Coronary artery (tissue), 2 donors: ENCODE data around the gene ARID1B.
A peak's percentile ranks its signal among the peaks of the same experiment; 100 is the strongest.

Source experiments
- DNase-seq: peaks from one replicate; pipeline ENCODE4 v3.0.0-alpha.2; 2017; ENCODE audit warnings: low spot score
- H3K27ac ChIP-seq, 2 donors: fragments of 200-600 bp; sonication (generic); one replicate each; pipeline ENCODE4 v1.5.1; 2016 to 2019
- H3K4me3 ChIP-seq: fragments of 200-600 bp; sonication (generic); 2 replicates; pipeline ENCODE4 v1.5.1; 2016; ENCODE audit warnings: mild to moderate bottlenecking, moderate library complexity
- TF ChIP-seq, protein P1 (sequence below): fragments of 200-600 bp; sonication (generic); IDR thresholded peaks from one replicate; pipeline ENCODE4 v1.5.1; 2019; ENCODE audit warnings: antibody characterized with exemption

The ARID1B gene

DNA sequence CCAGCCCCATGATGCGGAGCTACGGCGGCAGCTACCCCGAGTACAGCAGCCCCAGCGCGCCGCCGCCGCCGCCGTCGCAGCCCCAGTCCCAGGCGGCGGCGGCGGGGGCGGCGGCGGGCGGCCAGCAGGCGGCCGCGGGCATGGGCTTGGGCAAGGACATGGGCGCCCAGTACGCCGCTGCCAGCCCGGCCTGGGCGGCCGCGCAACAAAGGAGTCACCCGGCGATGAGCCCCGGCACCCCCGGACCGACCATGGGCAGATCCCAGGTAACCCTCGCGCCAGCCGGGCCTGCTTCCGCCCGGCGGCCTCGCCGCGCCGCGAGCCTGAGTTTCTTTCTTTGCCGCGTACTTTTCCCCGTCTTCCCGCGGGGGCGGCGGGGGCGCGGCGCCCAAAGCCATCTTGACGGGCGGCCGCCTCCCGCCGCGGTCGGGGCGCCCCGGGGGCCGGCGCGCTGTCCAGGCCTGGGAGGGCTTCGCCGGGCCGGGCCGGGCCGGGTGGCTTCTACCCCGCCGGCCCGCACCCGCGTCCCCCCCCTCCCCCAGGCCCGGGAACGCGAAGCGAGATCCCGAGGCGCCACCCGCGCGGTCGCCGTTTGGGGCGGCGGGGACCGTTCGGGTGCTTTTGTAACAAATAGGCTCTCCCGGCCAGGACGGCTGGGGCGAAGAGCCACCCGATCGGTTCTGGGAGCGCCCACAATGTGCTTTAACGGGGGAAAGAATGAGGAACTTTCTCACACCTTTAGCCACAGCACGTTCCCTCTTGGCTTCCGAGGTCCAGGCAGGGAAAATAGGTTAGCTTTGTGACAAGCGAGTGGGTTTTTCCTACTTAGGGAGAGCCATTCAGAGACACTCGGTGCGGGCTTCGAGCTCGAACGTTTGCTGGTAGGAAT, 2.3 kb downstream of the ARID1B start:
- TF ChIP-seq, protein P1, sequence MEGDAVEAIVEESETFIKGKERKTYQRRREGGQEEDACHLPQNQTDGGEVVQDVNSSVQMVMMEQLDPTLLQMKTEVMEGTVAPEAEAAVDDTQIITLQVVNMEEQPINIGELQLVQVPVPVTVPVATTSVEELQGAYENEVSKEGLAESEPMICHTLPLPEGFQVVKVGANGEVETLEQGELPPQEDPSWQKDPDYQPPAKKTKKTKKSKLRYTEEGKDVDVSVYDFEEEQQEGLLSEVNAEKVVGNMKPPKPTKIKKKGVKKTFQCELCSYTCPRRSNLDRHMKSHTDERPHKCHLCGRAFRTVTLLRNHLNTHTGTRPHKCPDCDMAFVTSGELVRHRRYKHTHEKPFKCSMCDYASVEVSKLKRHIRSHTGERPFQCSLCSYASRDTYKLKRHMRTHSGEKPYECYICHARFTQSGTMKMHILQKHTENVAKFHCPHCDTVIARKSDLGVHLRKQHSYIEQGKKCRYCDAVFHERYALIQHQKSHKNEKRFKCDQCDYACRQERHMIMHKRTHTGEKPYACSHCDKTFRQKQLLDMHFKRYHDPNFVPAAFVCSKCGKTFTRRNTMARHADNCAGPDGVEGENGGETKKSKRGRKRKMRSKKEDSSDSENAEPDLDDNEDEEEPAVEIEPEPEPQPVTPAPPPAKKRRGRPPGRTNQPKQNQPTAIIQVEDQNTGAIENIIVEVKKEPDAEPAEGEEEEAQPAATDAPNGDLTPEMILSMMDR: no peak
- Histone ChIP-seq H3K4me3 (peak overlapping the region; percentile 86), H3K27ac (peak overlapping the region; percentile 96 to 99)
- no peak for DNase-seq

DNA sequence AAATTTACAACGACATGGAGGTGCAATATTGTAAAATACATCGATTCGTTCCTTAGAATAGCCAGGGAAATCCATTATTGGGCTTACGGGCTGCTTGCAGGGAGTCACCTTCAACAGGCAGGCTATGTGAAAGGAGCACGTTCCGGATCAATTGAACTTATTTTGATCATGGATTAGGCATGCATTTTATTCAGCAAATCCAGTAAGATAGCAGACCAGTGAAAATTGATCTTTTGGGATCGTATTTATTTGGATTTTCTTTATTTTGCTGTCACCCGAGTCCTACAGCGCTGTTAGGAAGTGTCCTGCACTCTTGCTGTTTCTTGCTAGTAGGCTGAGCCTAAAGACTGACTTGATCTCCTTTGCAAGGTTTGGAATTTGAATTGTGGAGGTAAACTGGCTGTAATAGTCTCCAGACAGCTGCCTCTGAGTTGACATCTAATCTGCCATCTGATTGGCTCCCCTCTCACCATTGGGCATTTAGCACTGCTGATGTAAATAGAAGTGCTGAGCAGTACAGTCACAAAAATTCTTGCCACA, 3.0 kb downstream of the ARID1B start:
- DNase-seq: no peak
- TF ChIP-seq, protein P1: no peak
- peak overlapping the region; percentile 86 for H3K4me3 ChIP-seq
- H3K27ac ChIP-seq: peak overlapping the region; percentile 96 to 99

DNA sequence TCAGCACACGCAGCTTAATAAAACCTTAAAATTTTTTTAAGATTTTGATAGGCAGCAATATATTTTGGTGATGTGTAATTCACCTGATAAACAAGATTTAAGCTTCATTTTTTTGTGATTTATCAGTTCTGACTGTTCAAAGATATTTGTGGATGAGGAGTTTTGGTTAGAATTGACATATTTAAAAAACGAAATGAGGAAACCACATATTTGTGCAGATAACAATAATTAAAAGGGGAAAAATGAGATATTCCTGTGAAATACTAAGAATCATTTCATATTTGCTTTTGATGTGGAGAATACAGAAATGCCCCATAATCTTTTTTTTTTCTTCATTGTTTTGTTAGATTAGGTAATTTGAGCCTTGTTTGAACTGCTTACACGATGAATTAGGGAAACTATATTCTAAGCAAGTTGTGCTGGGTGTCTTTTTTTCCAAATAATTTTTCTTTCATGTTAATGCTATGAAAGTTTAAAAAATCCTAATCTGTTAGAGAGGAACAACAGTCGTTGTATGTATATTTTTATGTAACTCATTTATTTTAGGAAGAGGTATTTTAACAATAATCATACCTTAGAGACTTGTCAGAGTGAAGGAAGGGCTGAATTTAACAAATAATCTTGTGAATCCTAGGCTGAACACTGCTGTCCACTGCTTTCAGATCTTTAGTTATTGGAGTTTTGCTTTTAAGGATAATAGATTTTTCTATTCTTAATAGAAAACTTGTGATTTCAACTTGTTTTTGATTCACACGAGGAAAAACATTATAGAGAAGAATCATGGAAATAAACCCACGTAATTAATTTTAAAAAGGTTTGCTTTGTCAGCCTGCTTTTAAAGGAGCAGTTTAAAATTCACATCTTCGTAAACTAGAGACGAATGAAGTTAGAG, 4.0 kb downstream of the ARID1B start:
- Histone ChIP-seq H3K27ac (peak overlapping the region; percentile 96 to 99), H3K4me3 (peak overlapping the region; percentile 86)
- TF ChIP-seq, protein P1: no peak
- no peak for DNase-seq

DNA sequence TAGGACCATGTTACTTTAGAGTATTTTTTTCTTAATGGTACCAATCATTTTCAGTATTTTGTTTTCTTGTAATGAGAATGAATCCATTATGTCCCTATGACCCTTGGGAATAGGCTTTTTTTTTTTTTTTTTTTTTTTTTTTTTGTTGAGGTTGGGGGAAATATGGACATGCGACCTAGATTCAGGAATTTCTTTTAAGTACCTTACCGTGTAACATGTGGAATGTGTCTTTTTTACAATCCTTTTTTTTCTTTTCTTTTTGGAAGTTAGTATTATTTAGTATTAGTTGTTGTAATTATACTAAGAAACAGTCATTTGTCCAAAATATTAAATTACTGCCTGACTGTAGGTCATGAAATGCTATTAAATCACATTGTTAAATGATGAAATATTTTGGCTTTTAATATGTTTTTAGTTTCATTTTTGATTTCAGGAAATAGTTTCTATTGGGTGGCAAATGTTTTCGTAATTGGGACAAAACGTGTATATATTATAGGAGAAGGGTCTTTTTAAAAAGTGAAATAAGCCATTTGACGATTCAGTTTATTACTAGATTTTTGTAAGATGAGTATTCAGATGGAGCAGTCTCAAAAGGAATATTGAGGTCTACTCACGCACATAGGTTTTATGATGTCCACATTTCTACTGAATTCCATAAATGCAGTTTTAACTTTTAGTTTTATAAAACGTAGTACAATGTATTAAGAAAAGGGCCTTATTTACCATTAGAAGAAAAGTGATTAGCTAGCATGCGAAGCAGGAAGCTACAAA, 4.9 kb downstream of the ARID1B start:
- peak overlapping the region; percentile 68 to 96 for H3K27ac ChIP-seq
- peak overlapping the region; percentile 86 for H3K4me3 ChIP-seq
- TF ChIP-seq, protein P1: no peak
- no peak for DNase-seq

DNA sequence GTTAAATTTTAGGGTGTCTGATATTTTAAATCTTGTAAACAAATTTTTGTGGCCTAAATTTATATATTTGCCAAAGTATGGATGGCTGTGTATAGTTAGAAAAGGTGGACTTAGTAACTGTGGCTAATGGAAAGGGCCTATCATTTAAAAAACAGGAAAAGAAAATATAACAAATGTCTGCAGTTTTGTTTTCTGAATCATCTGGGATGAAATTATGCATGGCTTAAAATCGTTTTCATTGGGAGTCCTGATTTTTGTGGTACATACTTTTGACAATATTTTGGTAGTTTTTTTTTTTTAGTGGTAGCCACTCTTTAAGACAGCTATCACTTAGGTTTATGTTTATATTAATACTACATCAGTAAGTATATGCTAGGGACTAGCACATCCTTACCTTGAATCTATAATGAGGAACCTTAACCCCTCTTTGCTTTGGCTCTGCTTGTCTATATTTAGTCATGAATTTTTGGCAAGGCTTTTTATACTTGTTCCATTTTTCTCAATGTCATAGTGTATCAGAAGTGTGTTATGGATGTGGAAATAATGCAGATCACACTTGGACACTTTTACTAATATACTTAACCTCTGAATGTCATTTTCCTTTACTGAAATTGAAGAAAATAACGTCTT, 5.6 kb downstream of the ARID1B start:
- Histone ChIP-seq H3K27ac (peak overlapping the region; percentile 68 to 96), H3K4me3 (peak overlapping the region; percentile 60)
- DNase-seq: no peak
- TF ChIP-seq, protein P1: no peak

DNA sequence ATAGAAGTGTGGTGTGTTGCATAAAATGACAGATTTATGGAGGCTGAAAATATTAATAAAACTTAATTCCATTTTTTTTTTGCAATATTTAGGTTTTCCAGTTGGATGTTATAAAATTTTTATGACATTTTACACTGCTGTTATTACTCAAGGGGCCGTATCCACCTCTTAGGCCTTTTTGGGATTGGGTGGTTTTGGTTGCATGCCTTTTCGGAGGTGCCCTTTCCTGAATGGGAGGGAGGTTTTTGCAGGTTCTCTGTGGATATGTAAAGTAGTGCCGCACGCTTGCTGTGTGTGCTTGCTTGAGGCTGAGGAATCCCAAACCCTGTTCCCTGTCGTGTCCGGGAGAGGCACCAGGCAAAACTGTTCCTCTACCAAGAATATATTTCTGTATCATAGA, 6.8 kb downstream of the ARID1B start:
- no peak for DNase-seq
- H3K4me3 ChIP-seq: peak overlapping the region; percentile 60
- TF ChIP-seq, protein P1: no peak
- H3K27ac ChIP-seq: peak overlapping the region; percentile 46 to 96
